HG02852 (cell line): ENCODE measurements around the gene RHOBTB1.
A peak's percentile ranks its signal among the peaks of the same experiment; 100 is the strongest.

Experiments used
- ATAC-seq: cut with Tn5 transposase; IDR thresholded peaks from one replicate; pipeline ENCODE4 v1.9.1; 2021; ENCODE audit warnings: mild to moderate bottlenecking, moderate library complexity; ENCODE audit not compliant: unreplicated experiment

RHOBTB1 gene

GRCh38 chr10:60967260-60967659, 23.3 kb upstream of the RHOBTB1 start:
- ATAC-seq: no peak

- no peak for ATAC-seq
Measured at GRCh38 chr10:60965696-60966095, 21.7 kb upstream of the RHOBTB1 start.

- no peak for ATAC-seq
Measured at GRCh38 chr10:60964257-60965235, 20.6 kb upstream of the RHOBTB1 start.

GRCh38 chr10:60963441-60964256, 19.7 kb upstream of the RHOBTB1 start:
- no peak for ATAC-seq

GRCh38 chr10:60962946-60963345, 19.0 kb upstream of the RHOBTB1 start:
- ATAC-seq: no peak

- no peak for ATAC-seq
Measured at GRCh38 chr10:60960913-60961312, 16.9 kb upstream of the RHOBTB1 start.

- ATAC-seq: no peak
Measured at GRCh38 chr10:60960031-60960430, 16.0 kb upstream of the RHOBTB1 start.

GRCh38 chr10:60958892-60959601, 15.1 kb upstream of the RHOBTB1 start:
- ATAC-seq: no peak

GRCh38 chr10:60957667-60958221, 13.8 kb upstream of the RHOBTB1 start:
- no peak for ATAC-seq

- ATAC-seq: no peak
Measured at GRCh38 chr10:60955957-60956425, 12.0 kb upstream of the RHOBTB1 start.

- no peak for ATAC-seq
Measured at GRCh38 chr10:60955316-60955715, 11.3 kb upstream of the RHOBTB1 start.

GRCh38 chr10:60954035-60954434, 10.1 kb upstream of the RHOBTB1 start:
- no peak for ATAC-seq

- no peak for ATAC-seq
Measured at GRCh38 chr10:60953420-60953819, 9.4 kb upstream of the RHOBTB1 start.

GRCh38 chr10:60952846-60953220, 8.8 kb upstream of the RHOBTB1 start:
- ATAC-seq: no peak

GRCh38 chr10:60952067-60952845, 8.3 kb upstream of the RHOBTB1 start:
- no peak for ATAC-seq

GRCh38 chr10:60951272-60951724, 7.3 kb upstream of the RHOBTB1 start:
- ATAC-seq: no peak

- ATAC-seq: peak; percentile 69
Measured at GRCh38 chr10:60950300-60950699, 6.3 kb upstream of the RHOBTB1 start.

- no peak for ATAC-seq
Measured at GRCh38 chr10:60948851-60949250, 4.9 kb upstream of the RHOBTB1 start.

- no peak for ATAC-seq
Measured at GRCh38 chr10:60944910-60945297, 919 bp upstream of the RHOBTB1 start.
